Stimulated activated CD4-positive, alpha-beta T cell treated with anti-CD3 and anti-CD28 coated beads, Interleukin-1b, Interleukin-23, amount 100 ng/mL, for 1 hour (primary cell): ENCODE measurements around the gene NOVA1.

ENCODE experiments used
- DNase-seq, 2 donors: peaks; one replicate each; pipeline ENCODE4 v3.0.0-alpha.2; 2020; ENCODE audit warnings: low read depth in 2 of 2

NOVA1 gene

GRCh38 chr14:26444822-26445221, 153.0 kb downstream of the NOVA1 start:
- DNase-seq = no peak

DNA sequence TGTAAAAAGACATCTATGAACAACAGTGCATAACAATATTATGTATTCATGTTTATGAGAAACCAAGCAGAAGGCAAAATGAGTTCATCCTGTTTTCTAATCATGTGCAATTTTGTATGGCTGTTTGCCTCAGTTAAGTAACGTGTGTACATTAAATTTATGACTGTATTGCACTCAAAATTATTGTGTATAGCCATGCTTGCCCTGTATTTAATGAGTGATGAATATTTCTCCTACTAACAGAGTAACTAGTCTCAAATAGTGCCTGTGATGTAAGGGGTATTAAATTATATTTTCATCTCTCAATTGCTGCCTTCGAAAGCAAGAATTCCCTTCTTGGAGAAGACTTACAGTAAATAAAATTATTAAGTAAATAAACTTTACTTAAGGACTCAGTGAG, 154.2 kb downstream of the NOVA1 start:
- no peak for DNase-seq

- no peak for DNase-seq
Measured at GRCh38 chr14:26429205-26429604, 168.6 kb downstream of the NOVA1 start.

GRCh38 chr14:26427097-26427496, 170.7 kb downstream of the NOVA1 start:
- no peak for DNase-seq

DNA sequence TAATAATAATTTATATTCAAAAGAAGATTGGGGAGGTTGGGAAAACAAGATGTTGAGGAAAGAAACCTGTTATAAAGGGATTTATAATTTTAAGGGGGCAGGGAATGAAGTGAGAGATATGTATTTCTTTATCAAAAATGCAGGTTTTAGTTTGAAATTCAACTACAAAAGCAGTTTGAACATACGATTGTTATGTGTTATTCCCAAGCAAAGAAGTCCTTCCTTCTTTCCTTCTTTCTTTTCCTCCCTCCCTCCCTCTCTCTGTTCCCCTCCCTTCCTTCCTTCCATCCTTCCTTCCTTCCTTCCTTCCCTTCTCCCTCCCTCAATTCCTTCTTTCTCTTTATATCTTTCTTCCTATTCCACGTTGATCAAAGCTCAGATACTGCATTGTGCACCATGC, 173.3 kb downstream of the NOVA1 start:
- DNase-seq = no peak

DNA sequence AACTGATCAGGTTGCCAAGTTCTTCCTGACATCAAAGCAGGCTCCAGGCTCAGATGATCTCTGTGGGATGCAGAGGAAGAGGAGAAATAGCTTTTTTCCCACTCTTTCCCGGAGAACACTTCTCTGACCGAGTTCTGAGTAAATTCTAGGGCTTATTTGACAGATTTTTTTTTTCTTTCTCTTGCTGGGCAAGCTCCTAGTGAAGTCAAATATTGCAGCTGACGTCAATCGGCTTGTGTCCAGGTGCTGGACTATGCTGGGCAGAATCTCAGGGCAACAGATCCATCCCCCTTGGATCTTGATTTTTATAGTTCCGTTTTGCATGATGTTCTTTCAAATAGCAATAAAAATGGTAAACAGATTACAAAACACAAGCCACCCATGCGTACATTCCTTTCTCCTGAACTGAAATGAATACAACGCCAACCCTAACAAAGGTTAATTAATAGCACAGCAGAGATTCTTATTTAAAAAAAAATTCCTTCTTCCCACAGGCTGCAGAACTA, 182.2 kb downstream of the NOVA1 start:
- DNase-seq = no peak

DNA sequence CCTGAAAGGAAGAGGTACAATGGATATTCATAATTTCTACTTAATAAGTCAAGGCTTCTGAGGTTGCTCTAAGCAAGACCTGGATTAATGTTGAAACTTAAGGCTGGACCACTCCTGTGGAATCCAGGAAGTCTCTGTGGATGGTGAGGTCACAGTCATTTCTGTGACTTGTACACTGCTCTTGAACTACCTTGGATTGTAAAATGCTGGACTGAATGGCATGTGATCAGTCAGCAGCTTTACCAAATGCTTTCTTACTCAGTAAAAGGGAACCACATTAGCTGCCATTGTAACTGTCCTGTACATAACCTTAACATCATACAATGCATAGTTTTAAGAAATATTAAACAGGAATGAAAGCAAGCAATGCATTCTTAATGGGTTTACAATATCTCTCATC, 182.9 kb downstream of the NOVA1 start:
- no peak for DNase-seq

GRCh38 chr14:26414103-26414502, 183.7 kb downstream of the NOVA1 start:
- no peak for DNase-seq

GRCh38 chr14:26412421-26412820, 185.4 kb downstream of the NOVA1 start:
- no peak for DNase-seq

- no peak for DNase-seq
Measured at GRCh38 chr14:26410189-26410685, 187.6 kb downstream of the NOVA1 start.

DNA sequence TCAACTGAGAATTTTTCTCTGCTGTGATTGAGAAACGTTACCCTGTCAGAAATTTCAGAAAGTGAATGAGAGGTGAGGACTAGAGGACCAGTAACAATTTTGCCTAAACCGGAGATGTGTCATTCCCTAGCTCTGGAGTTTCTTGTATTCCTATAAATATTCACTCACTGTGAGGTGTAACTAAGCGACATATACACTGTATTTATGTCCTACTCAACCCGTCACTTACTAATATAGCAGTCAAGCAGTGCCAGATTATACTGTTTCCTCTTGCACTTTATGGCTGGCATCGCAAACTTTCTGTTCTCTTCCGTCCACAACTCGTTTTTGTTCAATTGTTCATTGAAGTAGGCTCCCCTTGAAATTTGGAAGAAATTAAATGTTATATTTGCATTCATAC, 192.9 kb downstream of the NOVA1 start:
- DNase-seq = no peak

- no peak for DNase-seq
Measured at GRCh38 chr14:26403760-26404159, 194.1 kb downstream of the NOVA1 start.

- DNase-seq = no peak
Measured at GRCh38 chr14:26402126-26402525, 195.7 kb downstream of the NOVA1 start.

DNA sequence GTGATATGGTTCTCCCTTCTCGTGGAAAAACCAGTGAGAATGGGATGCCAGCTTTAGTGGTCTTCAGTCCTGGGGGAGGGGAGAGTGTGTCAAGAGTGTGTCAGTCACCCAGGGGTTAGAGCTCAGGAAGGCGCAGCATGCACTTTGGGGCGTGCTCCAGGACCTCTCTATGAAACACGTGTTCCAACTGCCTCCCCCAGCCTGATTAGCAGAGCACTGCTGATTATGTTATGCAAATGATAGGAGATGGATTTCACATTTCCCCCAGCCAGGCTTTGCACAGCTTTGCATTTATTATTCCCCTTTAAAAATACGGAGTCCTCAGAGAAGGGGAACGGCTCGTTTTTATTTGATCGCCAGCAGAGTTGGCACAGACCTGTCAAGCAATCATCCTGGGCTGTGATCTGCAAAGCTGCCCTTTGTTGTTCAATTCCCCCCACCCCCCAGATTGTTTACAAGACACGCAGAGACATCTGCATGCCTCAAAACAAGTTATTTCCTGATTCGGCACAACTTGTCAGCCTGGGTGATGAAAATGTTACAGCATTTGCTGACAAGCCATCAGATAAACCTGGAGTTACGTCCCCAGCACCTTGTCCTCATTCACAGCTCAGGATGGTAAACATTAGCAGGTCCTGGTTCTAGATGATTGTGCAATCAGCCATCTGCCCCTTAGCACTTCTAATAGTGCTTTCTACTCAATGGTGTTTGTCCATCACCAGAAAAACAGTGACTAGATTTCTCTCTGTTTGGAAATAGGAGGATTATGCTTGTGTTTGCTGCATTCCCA, 196.5 kb downstream of the NOVA1 start:
- DNase-seq = no peak

DNA sequence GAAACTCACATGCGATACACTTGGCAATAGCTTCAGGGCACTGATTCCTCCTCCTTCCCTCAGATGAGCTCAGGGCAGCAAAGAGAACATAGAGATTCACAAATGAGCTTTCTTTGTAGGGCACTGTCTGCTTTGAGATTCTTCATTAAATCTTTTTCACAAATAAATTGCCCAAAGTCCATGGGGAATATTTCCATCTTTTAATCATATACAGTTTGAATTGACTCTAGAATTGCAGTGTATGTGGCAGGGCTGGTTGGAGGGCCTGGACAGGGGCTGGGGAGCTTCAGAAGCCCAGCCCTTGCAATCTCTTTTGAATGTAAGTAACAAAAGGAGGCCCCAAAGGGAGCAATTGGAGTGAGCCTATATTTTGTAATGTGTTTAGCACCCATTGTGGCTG, 197.5 kb downstream of the NOVA1 start:
- DNase-seq = no peak

- no peak for DNase-seq
Measured at GRCh38 chr14:26398616-26399015, 199.2 kb downstream of the NOVA1 start.
